Keratinocyte (primary cell): ENCODE data around the gene SPRR3. TPM values are rescaled to one million over a fixed set of nuclear protein-coding genes. Genes with fewer than 3 reads are reported as not detected.

ENCODE experiments used
- DNase-seq: peaks from one replicate; pipeline ENCODE4 v3.0.0-alpha.2; 2011; ENCODE audit warnings: low read depth, missing footprints, low spot score
- FAIRE-seq: peaks from 2 replicates; lab custom pipeline; 2011; peaks lifted over from hg19 to GRCh38; lab: Jason Lieb, UNC
- H2AFZ ChIP-seq: 2 replicates; pipeline ENCODE4 v1.6.0; 2012; ENCODE audit warnings: low read length, control low read depth, inconsistent platforms; ENCODE audit not compliant: control insufficient read depth
- H3K27ac ChIP-seq: 2 replicates; pipeline ENCODE4 v1.5.1; 2011; ENCODE audit warnings: low read length; ENCODE audit not compliant: control insufficient read depth, insufficient read depth
- H3K27me3 ChIP-seq: 3 replicates; pipeline ENCODE4 v1.6.0; 2011; ENCODE audit warnings: low read length; ENCODE audit not compliant: control insufficient read depth, insufficient read depth; ENCODE audit errors: extremely low read depth
- H3K36me3 ChIP-seq, 2 experiments: 2 replicates in 1 of 2; 3 replicates in 1 of 2; pipeline ENCODE4 v1.5.1; 2011; ENCODE audit warnings: low read length in 2 of 2, mild to moderate bottlenecking in 1 of 2; ENCODE audit not compliant: control insufficient read depth in 2 of 2, insufficient read depth in 2 of 2; ENCODE audit errors: extremely low read depth in 1 of 2
- H3K4me1 ChIP-seq: 3 replicates; pipeline ENCODE4 v1.5.1; 2011; ENCODE audit warnings: low read length; ENCODE audit not compliant: control insufficient read depth, insufficient read depth; ENCODE audit errors: extremely low read depth
- H3K4me2 ChIP-seq: 3 replicates; pipeline ENCODE4 v1.6.0; 2011; ENCODE audit warnings: low read depth, low read length; ENCODE audit not compliant: control insufficient read depth, insufficient read depth; ENCODE audit errors: extremely low read depth
- H3K4me3 ChIP-seq, 3 experiments: fragments of 200-600 bp in 1 of 3; sonication (generic) in 1 of 3; 2 replicates in 2 of 3; 3 replicates in 1 of 3; pipeline ENCODE4 v1.5.1; 2011 to 2016; ENCODE audit warnings: low read length in 3 of 3, mild to moderate bottlenecking in 3 of 3, control low read depth in 2 of 3, inconsistent platforms in 1 of 3, low read depth in 1 of 3, mixed read lengths in 1 of 3, mixed run types in 1 of 3, moderate library complexity in 1 of 3; ENCODE audit not compliant: control insufficient read depth in 2 of 3, insufficient read depth in 2 of 3; ENCODE audit errors: extremely low read depth in 1 of 3
- H3K79me2 ChIP-seq: 2 replicates; pipeline ENCODE4 v1.6.0; 2012; ENCODE audit warnings: low read length; ENCODE audit not compliant: control insufficient read depth, insufficient read depth
- H3K9ac ChIP-seq: 3 replicates; pipeline ENCODE4 v1.6.0; 2011; ENCODE audit warnings: low read length; ENCODE audit not compliant: control insufficient read depth, insufficient read depth; ENCODE audit errors: extremely low read depth
- H3K9me1 ChIP-seq: 3 replicates; pipeline ENCODE4 v1.6.0; 2011; ENCODE audit warnings: low read length; ENCODE audit not compliant: control insufficient read depth, insufficient read depth; ENCODE audit errors: extremely low read depth
- H3K9me3 ChIP-seq: 2 replicates; pipeline ENCODE4 v1.5.1; 2012; ENCODE audit warnings: low read depth, low read length; ENCODE audit not compliant: control insufficient read depth
- H4K20me1 ChIP-seq: 3 replicates; pipeline ENCODE4 v1.6.0; 2011; ENCODE audit warnings: low read length; ENCODE audit not compliant: control insufficient read depth, insufficient read depth; ENCODE audit errors: extremely low read depth
- EZH2 ChIP-seq: IDR thresholded peaks from one replicate; pipeline ENCODE4 v1.6.1; 2012; ENCODE audit warnings: inconsistent platforms, mild to moderate bottlenecking, low read length, moderate library complexity
- dilution Hi-C: fragments of 300-500 bp; cut with MboI; formaldehyde crosslinking; loops from one replicate; pipeline ENCODE4 v1.7.0; 2020; ENCODE audit warnings: low sequenced_read_pairs; ENCODE audit not compliant: extremely low pct_ligation_motif_present
- polyA plus RNA-seq, 5 experiments: library from polyadenylated mRNA; depleted of rRNA in 3 of 5; stranded (reverse) in 3 of 5; stranded (forward) in 1 of 5; unstranded in 1 of 5; fragments of >200 nt; gene quantifications; 1 replicate in 1 of 5; 2 replicates in 3 of 5; 3 replicates in 1 of 5; pipeline versions ENCODE4 v1.2.1 to v1.2.3, GENCODE V29; 2011 to 2012; ENCODE audit warnings: missing spikeins in 2 of 5, low read depth in 1 of 5, low replicate concordance in 1 of 5
- TF ChIP-seq, protein P1 (sequence below), 3 experiments: IDR thresholded peaks in 1 of 3; conservative IDR thresholded peaks in 1 of 3; optimal IDR thresholded peaks in 1 of 3; 2 replicates in 2 of 3; 3 replicates in 1 of 3; pipeline versions ENCODE3 to v1.5.1; 2011; ENCODE audit warnings: low read length in 3 of 3, mild to moderate bottlenecking in 3 of 3, moderate library complexity in 2 of 3, control low read depth in 1 of 3, inconsistent platforms in 1 of 3; ENCODE audit not compliant: insufficient read depth in 2 of 3; ENCODE audit errors: extremely low read depth in 1 of 3

SPRR3 gene
- polyA plus RNA-seq, 1 donor (not counting 4 experiments of a cell fraction or from before 2014, with no cell fraction given): 2.9 TPM

- Histone ChIP-seq H3K27me3 (no peaks in the 10 kb centered on the region), H3K9me3 (no peaks in the 10 kb centered on the region), H3K9me1 (no peaks in the 10 kb centered on the region), H3K4me2 (no peak overlapping the region), H3K79me2 (no peaks in the 10 kb centered on the region), H2AFZ (no peak overlapping the region), H3K9ac (no peak overlapping the region), H4K20me1 (no peaks in the 10 kb centered on the region), H3K27ac (no peak overlapping the region), H3K36me3 (no peaks in the 10 kb centered on the region), H3K4me3 (no peak overlapping the region), H3K4me1 (peaks cover 10% of the 10 kb centered on the region)
- TF ChIP-seq, protein P1, sequence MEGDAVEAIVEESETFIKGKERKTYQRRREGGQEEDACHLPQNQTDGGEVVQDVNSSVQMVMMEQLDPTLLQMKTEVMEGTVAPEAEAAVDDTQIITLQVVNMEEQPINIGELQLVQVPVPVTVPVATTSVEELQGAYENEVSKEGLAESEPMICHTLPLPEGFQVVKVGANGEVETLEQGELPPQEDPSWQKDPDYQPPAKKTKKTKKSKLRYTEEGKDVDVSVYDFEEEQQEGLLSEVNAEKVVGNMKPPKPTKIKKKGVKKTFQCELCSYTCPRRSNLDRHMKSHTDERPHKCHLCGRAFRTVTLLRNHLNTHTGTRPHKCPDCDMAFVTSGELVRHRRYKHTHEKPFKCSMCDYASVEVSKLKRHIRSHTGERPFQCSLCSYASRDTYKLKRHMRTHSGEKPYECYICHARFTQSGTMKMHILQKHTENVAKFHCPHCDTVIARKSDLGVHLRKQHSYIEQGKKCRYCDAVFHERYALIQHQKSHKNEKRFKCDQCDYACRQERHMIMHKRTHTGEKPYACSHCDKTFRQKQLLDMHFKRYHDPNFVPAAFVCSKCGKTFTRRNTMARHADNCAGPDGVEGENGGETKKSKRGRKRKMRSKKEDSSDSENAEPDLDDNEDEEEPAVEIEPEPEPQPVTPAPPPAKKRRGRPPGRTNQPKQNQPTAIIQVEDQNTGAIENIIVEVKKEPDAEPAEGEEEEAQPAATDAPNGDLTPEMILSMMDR (optimal IDR thresholded peaks at IDR 0.05 in 1 of 3, IDR thresholded peaks at IDR 0.05 in 1 of 3, conservative IDR thresholded peaks at IDR 0.05 in 1 of 3; ENCODE audit: extremely low read depth in 1 of 3, insufficient read depth in 2 of 3, low read length in 3 of 3): no peak
- no peak for TF ChIP-seq EZH2
- FAIRE-seq (no peak), DNase-seq (no peak)
- dilution Hi-C loops: no loop called here
These were observed 38.6 kb upstream of the SPRR3 start for GRCh38 chr1:152962876-152963415.

DNA sequence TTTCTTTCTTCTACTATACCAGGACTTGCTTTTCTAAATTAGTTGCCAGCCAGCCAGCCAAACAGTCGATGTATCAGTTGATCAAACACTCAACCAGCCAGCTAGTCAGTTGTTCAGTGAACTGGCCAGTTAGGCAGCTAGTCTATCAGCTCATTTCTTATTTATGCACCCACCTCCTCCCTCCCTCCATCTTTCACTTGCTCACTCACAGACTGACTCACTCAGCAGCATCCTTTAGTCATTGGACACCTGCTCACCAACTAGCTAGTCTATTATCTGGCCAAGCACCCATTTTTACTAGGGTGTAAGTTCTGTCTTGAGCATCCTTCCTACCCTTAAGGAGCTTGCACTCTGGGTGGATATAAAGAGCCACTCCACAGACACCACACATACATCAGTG lies 37.0 kb upstream of the SPRR3 start:
- Histone ChIP-seq H3K4me1 (peaks cover 14% of the 10 kb centered on the region), H3K9me1 (no peaks in the 10 kb centered on the region), H3K79me2 (no peaks in the 10 kb centered on the region), H3K36me3 (no peaks in the 10 kb centered on the region), H3K9ac (no peak overlapping the region), H3K27ac (no peak overlapping the region), H4K20me1 (no peaks in the 10 kb centered on the region), H3K27me3 (no peaks in the 10 kb centered on the region), H2AFZ (no peak overlapping the region), H3K9me3 (no peaks in the 10 kb centered on the region), H3K4me2 (no peak overlapping the region), H3K4me3 (no peak overlapping the region)
- dilution Hi-C loops: no loop called here
- FAIRE-seq (peak; percentile 43), DNase-seq (no peak)
- TF ChIP-seq, protein P1 (optimal IDR thresholded peaks at IDR 0.05 in 1 of 3, IDR thresholded peaks at IDR 0.05 in 1 of 3, conservative IDR thresholded peaks at IDR 0.05 in 1 of 3; ENCODE audit: extremely low read depth in 1 of 3, insufficient read depth in 2 of 3, low read length in 3 of 3): no peak
- no peak for TF ChIP-seq EZH2
